NCI-H2227 (cell line): Measurements from ENCODE around the gene FCSK.

ENCODE experiments used
- DNase-seq: peaks from one replicate; lab custom pipeline; 2025; ENCODE audit not compliant: unreplicated experiment; lab: John Stamatoyannopoulos, UW

The FCSK gene

DNA sequence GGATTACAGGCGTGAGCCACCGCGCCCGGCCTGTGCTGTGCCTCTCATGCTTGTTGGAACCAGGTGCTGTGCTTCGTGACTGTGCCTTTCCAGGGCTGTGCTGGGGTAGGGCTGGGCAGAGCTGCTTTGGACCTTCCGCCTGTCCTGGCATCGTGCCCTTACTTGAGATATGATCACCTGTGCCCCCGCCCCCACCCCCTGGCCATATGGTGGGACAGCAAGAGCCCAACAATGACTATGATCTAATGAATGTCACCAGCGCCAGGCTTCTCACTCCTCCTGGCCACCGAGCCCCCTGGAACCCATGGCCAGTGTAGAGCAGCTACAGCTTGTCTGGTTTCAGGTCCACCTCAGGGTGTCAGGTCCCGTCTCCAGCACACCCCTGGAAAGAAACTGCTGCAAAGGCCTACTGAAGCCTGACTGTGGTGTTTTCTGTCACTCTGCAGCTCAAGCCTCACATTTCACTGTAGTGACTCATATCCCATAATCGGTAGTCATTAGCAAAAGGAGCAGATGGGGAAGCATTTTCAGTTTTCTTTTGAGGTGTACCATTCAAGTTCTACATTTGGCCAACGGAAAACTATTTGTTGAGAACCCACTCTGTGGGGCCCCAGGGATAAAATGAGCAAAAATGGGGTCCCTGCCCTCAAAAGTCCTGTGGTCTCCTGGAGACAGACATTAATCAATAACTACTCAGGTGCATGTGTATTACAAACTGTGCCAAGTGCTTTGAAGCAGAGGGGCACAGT lies 22.1 kb downstream of the FCSK start:
- no peak for DNase-seq

DNA sequence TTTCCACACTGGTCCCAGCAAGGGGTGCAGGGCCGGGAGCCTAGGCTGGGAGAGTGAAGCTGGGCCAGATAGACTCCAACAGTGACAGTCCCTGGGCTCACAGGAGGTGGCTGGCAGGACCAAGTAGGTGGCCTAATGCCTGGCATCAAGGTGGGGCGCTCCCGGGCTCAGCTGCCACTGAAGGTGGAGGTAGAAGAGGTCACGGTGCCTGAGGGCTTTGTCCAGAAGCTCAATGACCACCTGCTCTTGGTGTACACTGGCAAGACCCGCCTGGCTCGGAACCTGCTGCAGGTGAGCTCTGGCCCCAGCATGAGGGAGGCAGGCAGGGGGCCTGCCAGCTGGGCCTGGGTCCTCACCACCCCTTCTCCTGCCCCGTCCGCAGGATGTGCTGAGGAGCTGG lies 23.8 kb downstream of the FCSK start:
- DNase-seq, result no peak

DNA sequence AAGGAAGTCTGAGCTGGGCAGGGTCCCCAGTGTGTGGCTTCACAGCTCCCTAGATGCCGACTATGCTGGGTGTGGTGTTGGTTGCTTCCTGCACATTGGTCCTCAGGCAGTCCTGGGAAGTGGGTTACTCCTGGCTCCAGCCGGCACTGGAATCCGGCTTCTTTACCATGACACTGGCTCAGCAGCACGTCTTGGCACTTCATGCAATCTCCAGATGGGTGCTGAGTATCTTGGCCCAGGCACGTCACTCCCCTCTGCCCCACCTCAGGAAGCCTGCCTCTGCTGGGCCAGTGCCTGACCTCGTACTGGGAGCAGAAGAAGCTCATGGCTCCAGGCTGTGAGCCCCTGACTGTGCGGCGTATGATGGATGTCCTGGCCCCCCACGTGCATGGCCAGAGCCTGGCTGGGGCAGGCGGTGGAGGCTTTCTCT lies 24.5 kb downstream of the FCSK start:
- DNase-seq, result no peak

DNA sequence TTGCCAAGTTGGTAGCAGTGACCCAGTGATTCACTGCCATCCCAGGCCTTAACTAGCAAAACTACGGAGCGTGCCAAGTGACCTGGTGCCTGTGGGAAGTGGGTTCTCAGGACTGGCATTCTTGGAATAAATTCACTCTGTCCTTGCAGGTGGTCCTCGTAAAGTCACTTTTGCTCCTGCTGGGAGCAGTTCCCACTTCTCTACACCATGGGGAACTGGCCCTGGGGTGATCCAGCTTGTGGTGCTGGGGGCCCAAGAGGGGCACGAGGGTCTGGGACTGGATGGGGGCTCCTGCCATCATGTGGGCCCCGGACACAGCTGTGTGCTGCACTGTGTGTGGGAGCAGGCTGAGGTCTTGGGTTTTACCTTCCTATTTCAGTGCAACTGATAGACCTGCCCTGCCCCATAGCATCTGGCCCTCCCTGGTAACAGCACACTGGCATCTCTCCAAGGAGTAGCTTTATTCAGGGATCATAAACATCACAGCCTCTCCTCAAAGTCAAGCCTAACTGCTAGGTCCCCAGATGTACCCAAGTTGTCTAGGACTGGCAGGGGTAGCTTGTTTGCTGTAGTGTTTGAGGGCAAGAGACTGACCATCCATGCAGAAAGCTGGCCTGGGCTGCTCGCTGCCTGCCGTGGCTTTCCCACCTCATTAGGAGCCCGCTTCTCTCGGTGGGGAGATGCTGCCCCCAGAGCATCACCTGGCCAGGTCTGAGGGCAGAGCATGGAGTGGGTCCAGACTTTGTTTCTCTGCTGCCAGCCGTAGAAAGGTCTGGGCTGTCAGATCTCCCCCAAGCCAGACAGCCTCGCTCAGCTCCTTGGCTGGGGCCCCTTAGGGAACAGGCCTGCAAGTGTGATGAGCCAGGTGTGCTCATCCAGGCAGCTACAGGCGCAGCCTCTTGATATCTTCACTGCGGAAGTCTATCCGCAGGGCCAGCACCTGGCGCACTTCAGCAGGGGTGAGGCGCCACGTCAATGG lies 26.0 kb downstream of the FCSK start:
- DNase-seq, result no peak

DNA sequence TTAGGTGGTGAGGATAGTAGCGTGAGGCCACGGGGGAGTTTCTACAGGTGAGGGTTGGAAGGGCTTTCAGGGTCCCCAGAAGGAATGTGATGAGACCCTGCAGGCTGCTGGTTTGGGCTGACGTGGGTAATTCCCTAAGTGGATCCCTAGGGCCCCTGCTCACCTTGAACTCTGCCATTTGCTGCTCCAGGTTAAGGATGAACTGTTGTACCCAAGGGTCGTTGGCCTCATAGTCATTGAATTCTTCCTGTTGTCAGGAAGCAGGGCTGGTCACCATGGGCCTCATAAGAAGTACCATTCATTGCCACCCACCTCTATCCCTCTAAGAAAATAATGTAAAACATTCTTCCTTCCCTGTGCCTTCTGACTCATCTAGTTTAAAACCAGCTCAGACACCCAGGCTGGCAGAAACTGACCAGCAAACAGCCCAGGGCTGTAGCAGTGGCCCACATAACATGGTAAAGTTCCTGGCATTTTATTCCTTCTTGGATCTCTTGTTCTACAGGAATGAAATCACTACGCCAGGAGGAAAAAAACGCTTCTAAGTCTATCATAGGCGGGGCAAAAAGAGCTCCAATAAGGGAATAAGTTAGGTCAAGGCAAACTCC lies 27.6 kb downstream of the FCSK start:
- DNase-seq, result no peak

DNA sequence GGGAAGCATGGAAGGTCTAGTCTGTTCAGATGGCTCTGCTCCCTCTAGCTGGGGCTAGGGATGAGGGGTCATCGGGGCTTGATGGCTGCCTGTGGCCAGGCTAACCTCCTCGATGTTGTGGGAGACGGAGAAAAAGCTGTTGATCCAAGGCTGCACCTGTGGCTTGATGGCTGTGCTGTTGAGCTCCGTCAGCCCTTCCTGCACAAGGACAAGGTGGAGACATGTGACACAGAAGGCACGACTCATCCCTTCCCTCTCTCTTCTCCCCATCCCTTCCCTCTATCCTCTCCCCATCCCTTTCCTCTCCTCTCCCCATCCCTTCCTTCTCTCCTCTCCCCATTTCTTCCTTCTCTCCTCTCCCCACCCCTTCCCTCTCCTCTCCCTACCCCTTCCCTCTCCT lies 28.2 kb downstream of the FCSK start:
- no peak for DNase-seq

DNA sequence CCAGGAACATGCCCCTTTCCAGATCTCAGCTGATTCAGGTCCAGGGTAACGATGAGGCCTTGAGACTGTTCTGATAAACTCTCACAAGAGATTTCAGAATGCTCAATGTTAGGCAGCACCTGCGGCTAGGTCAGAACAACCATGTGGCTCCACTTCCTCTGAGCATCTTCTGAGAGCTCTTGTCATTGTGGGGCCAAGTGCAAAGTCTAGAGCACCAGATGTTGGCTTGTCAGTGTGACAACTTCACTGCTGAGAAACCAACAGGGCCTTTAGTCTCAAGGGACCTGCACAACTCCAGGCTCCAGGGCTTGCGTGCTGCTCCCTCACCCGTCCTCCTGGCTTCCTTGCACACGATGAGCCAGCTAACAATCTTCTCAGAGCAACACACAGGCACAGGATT lies 29.0 kb downstream of the FCSK start:
- DNase-seq, result no peak

DNA sequence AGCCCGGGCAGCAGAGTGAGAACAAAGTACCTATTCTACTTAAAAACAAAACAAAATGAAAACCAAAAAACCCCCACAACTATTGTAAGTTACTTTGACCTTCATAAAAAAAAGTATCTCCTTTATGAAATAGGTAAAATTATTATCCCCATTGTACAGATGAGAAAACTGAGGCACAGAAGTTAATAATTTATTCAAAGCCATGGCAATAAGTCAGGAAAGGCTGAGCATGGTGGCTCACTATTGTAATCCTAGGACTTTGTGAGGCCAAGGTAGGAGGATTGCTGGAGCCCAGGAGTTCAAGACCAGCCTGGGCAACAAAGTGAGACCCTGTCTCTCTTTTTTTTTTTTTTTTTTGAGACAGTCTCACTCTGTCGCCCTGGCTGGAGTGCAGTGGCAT lies 30.5 kb downstream of the FCSK start:
- no peak for DNase-seq

DNA sequence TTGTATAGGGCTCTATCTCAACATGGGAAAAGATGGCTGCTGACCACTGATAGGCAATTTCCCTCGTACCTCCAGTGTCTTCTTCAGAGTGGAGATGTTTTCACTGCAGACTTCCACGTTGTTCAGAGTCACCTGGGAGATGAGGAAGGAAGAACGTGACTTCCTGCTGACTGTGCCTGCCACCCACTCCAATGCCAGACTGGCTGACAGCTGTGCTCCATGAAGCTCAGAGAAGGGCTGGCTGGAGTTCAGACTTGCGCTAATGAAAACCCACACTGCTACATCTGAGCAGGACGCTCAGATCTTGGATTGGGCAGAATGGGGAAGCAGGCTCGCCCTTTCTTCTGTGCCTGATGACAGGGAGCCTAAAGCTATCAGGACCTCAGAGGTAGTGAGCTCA lies 35.9 kb downstream of the FCSK start:
- no peak for DNase-seq

DNA sequence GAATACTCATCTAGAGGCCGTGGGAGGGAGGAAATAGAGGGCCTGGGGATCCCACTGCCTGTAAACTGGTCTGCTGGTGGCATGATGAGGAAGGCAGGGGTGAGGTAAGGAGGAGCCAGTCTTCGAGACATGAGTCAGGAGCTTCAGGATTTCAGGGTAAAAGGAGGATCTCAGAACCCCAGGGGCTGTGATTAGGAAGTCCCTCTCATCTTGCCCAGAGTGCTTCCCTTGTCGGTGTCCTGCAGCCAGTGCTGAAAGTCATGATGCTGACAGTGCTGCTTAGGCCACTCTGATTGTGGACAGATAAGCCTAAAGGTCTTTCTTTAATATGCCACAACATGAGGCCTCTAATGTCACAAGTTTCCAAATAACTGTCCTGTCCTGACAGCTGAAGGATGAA lies 39.4 kb downstream of the FCSK start:
- DNase-seq, result no peak

DNA sequence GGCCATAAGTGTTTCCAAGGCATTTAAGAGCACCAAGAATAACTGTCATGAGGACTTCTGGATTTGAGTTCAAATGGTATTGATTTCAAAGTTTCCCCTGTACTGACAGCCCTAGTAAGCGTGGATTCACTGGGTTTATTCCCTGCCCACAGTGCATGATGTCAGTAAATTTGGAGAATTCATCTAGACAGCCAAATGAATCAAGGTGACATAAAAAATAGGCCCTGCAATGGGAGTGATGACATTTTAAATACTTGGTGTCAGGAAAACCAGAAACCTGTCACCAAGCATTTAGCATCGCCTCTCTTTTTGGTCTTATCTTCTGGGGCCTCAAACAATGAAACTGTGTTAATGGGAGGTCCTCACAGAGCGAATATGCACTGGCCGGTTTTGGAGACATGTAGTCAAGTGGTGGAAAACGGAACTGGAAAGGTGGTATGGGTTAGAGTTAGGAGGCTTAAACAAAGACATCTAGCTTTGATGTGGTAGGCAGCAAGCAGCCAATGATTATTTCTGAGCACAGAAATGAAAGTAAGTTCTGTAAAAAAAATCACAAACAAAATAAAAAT lies 39.9 kb downstream of the FCSK start:
- DNase-seq, result no peak

DNA sequence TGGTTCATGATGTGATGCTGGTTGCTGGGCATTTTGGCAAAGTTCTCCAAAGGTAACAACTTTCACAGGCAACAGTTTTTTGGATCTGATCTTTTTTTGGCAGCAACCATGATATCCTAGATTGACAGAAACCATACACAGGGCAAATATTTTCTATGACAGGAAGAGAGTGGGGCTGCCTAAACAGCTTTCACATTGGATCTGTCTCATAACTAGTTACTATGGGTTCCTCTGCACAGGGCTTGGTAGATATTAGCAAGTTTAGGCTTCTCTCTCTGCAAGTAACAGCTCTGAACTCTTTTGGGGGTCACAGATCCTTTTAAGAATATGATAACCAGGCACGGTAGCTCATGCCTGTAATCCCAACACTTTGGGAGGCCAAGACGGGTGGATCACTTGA lies 40.4 kb downstream of the FCSK start:
- no peak for DNase-seq

DNA sequence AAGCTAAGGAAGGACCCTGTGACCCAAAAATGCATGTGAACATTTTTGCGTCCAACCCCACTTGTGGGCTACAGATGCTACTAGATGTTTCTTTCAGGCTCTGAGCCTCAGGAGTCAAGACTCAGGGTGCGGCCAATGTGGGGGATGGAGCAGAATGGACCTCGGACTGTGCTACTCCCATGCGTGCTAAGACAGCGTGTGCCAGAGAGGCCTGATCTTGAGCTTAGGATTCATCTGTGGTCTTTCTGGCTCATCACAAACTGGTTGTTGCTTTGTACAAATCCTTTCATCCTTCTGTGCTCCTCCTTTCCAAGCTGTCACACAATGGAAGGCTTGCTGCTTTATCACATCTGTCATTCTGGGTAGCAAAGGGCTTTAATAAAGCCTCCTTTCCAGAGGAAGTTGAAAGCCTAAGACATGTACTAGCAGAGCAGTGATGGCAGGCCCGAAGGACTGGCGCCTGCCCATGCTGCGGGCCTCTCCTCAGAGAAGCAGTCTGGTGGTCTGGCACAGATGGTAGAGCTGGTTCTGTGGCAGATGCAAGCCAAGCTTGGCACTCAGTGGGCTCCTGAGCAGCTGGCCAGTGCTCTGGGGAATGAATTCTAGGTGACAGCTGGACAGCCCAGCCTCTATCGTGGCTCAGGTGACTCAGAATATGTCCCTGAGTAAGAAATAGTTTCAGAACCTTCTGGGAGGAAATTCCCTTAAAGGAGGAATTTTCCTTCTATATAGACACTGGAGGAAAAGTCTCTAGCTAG lies 41.2 kb downstream of the FCSK start:
- DNase-seq, result no peak

DNA sequence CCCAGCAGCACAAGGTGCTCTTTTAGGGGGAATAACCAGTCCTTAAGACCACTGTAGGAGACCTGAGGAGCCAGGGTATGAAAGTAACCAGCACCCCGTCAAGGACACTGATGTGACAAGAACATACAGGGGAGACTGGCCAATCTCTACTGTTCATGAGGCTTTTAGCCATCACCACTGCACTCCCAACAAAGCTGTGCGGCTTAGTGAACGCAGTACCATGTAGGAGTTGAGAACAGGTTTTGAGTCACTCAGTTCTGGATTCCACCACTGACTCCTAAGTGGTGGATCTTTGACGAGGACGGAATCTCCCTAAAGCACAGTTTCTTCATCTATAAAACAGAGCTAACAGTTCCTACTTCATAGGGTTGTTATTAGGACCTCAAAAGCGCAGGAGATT lies 42.1 kb downstream of the FCSK start:
- DNase-seq, result no peak

DNA sequence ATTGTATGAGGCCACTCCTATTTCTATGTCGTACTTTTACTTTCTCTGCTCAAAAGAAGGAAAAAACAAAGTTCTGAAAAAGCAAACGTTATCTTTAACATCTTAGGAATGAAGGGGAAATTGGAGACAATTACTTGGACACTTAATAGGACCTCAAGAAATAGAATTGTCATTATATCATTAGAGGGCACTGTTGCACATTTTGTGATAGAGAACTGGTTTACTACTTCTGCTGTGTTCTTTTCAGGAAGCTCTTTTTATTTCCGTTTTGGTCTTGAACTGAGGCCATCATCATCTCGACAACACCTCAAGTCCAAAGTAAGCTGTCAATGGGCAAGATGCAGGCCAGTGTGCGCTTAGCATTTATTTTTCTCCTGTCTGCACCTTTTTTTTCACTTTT lies 54.4 kb downstream of the FCSK start:
- no peak for DNase-seq

DNA sequence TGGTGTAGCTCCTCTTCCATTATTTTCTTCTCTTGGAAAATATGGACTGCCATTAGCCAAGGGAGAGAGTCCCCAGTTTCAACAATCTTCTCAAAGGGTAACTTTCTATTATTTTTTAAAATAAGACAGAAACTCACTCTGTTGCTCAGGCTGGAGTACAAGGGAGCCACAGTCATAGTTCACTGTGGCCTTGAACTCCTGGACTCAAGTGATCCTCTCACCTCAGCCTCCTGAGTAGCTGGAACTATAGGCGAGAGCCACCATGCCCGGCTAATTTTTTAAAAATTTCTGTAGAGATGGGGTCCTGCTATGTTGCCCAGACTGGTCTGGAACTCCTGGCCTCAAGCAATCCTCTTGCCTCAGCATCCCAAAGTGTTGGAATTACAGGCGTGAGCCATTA lies 55.8 kb downstream of the FCSK start:
- no peak for DNase-seq

DNA sequence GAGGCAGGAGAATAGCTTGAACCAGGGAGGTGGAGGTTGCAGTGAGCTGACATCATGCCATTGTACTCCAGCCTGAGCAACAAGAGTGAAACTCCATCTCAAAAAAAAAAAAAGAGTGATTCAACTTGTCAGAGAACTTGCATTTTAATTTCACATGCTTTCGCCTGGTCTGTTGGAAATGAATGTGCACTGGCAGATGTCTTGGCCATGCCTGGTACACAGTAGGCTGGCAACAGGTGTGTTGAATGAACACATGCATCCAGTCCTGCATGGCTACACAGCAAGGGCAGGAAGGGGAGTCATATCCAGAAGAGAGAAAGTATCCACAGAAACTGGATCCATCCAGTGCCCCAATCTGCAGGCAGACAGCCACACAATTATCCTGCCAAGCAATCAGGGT lies 57.4 kb downstream of the FCSK start:
- no peak for DNase-seq

DNA sequence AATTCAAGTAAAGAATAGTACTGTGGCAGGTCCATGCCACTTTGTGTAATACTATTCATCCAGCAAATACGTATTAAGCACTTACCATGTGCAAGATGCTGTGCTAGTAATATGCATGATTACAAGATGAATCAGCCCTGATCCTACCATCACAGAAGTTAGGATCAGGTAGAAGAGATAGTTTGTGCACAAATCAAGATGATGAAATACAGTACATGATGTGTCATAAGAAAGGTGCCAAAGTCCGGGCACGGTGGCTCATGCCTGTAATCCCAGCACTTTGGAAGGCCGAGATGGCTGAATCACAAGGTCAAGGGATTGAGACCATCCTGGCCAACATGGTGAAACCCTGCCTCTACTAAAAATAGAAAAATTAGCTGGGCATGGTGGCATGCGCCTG lies 58.1 kb downstream of the FCSK start:
- DNase-seq, result no peak

DNA sequence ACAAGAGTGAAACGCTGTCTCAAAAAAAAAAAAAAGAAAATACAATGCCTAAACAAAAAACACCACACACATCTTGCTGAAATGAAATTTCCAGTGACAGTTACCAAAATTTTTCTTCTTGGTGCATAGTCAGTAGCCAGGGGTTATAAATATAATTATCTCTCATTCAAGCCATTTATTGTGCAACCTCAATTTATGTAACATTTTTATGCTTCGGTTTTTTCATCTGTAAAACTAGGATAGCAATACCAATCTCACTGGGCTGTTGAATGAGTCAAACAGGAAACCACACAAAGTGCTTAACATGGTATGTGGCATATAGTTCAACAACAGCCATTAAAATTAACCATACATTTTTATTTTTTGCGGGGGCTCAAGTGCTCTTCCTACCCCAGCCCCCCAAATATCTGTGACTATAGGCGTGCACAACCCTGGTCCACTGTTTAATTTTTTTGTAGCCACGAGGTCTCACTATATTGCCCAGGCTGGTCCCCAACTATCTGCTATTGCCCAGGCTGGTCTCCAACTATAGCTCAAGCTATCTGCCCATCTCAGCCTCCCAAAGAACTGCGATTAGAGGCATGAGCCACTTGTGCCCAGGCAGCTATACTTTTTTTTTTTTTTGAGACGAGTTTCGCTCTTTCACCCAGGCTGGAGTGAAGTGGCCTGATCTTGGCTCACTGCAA lies 66.4 kb downstream of the FCSK start:
- DNase-seq, result no peak
